H1 (cell line): ENCODE data around the gene TIAM2.

ENCODE experiments used
- BACH1 ChIP-seq: IDR thresholded peaks from 2 replicates; pipeline ENCODE4 v1.6.1; 2012; ENCODE audit warnings: low read length, improper control_type of control experiment
- CEBPB ChIP-seq: IDR thresholded peaks from 2 replicates; pipeline ENCODE4 v1.6.1; 2012; ENCODE audit warnings: low read depth, low read length
- EZH2 ChIP-seq: fragments of 200-600 bp; sonication (generic); IDR thresholded peaks from 2 replicates; pipeline ENCODE4 v1.7.1; 2012; ENCODE audit warnings: low read depth, mild to moderate bottlenecking, moderate library complexity, low read length, inconsistent platforms; ENCODE audit not compliant: severe bottlenecking
- GABPA ChIP-seq: IDR thresholded peaks from 2 replicates; pipeline ENCODE4 v1.6.1; 2011; ENCODE audit warnings: mild to moderate bottlenecking, low read length, moderate library complexity, borderline replicate concordance; ENCODE audit not compliant: insufficient read depth
- POLR2A ChIP-seq, 2 experiments: IDR thresholded peaks; 1 replicate in 1 of 2; 2 replicates in 1 of 2; pipeline ENCODE4 v1.6.1; 2011; ENCODE audit warnings: low read depth in 2 of 2, low read length in 2 of 2, mild to moderate bottlenecking in 2 of 2; ENCODE audit errors: control extremely low read depth in 1 of 2
- POLR2AphosphoS5 ChIP-seq: IDR thresholded peaks from 2 replicates; pipeline ENCODE4 v1.6.1; 2011; ENCODE audit warnings: low read depth, low read length
- RAD21 ChIP-seq, 2 experiments: IDR thresholded peaks in 1 of 2; conservative IDR thresholded peaks in 1 of 2; 2 replicates each; pipeline ENCODE4 v1.6.1; 2011; ENCODE audit warnings: low read depth in 2 of 2, low read length in 2 of 2, improper control_type of control experiment in 1 of 2, inconsistent platforms in 1 of 2, mild to moderate bottlenecking in 1 of 2, moderate library complexity in 1 of 2
- SAP30 ChIP-seq: fragments of 300-600 bp; sonication (generic); IDR thresholded peaks from 2 replicates; pipeline ENCODE4 v1.7.1; 2012; ENCODE audit warnings: low read length, moderate library complexity, mild to moderate bottlenecking, inconsistent platforms; ENCODE audit not compliant: insufficient read depth, insufficient replicate concordance
- SP1 ChIP-seq: IDR thresholded peaks from 2 replicates; pipeline ENCODE4 v1.6.1; 2011; ENCODE audit warnings: low read depth, low read length
- TCF12 ChIP-seq: IDR thresholded peaks from 2 replicates; pipeline ENCODE4 v1.6.1; 2011; ENCODE audit warnings: low read depth, mild to moderate bottlenecking, low read length
- YY1 ChIP-seq: IDR thresholded peaks from 2 replicates; pipeline ENCODE4 v1.6.1; 2011; ENCODE audit warnings: low read depth, mild to moderate bottlenecking, low read length
- TF ChIP-seq, protein P1 (sequence below), 3 experiments: IDR thresholded peaks; 1 replicate in 2 of 3; 2 replicates in 1 of 3; pipeline versions ENCODE4 v1.5.1 to v1.6.1; 2011; ENCODE audit warnings: low read length in 3 of 3, mild to moderate bottlenecking in 3 of 3, inconsistent platforms in 2 of 3, low read depth in 1 of 3, moderate library complexity in 1 of 3; ENCODE audit not compliant: insufficient read depth in 1 of 3; ENCODE audit errors: control extremely low read depth in 1 of 3

DNA sequence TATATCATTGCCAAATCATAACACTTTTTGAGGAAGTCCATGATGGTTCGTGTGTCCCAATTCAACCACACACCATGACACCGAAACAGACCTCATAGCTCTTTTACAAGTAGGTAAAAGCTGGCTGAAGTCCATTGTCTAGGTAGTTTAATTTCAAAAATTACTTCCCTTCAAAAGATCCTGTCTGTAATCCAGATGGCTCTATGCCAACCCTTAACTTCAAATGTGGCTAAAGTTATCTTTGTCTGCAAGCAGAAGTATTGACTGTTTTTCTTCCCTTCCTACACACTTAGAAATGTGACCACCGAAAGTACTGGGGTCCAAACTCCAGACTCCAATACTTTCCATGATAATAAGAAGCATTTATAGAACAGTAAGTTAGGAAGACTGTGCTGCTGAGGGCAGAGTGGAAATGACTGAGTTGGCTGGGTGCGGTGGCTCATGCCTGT lies 8.3 kb upstream of the TIAM2 start:
- no peak for TF ChIP-seq SP1
- no peak for TF ChIP-seq POLR2A (IDR thresholded peaks at IDR 0.05; ENCODE audit: control extremely low read depth in 1 of 2, low read depth in 2 of 2, low read length in 2 of 2)
- TF ChIP-seq BACH1 = no peak
- TF ChIP-seq TCF12 = no peak
- TF ChIP-seq POLR2AphosphoS5 = no peak
- no peak for TF ChIP-seq SAP30
- TF ChIP-seq, protein P1, sequence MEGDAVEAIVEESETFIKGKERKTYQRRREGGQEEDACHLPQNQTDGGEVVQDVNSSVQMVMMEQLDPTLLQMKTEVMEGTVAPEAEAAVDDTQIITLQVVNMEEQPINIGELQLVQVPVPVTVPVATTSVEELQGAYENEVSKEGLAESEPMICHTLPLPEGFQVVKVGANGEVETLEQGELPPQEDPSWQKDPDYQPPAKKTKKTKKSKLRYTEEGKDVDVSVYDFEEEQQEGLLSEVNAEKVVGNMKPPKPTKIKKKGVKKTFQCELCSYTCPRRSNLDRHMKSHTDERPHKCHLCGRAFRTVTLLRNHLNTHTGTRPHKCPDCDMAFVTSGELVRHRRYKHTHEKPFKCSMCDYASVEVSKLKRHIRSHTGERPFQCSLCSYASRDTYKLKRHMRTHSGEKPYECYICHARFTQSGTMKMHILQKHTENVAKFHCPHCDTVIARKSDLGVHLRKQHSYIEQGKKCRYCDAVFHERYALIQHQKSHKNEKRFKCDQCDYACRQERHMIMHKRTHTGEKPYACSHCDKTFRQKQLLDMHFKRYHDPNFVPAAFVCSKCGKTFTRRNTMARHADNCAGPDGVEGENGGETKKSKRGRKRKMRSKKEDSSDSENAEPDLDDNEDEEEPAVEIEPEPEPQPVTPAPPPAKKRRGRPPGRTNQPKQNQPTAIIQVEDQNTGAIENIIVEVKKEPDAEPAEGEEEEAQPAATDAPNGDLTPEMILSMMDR (IDR thresholded peaks at IDR 0.05; ENCODE audit: control extremely low read depth in 1 of 3, insufficient read depth in 1 of 3, low read depth in 1 of 3, low read length in 3 of 3) = no peak
- no peak for TF ChIP-seq GABPA
- TF ChIP-seq CEBPB = no peak
- no peak for TF ChIP-seq YY1
- no peak for TF ChIP-seq RAD21 (IDR thresholded peaks at IDR 0.05 in 1 of 2, conservative IDR thresholded peaks at IDR 0.05 in 1 of 2; ENCODE audit: low read depth in 2 of 2, low read length in 2 of 2)
- TF ChIP-seq EZH2 = no peak
